ENCODE results near the gene CDKL4.
A peak's percentile ranks its signal among the peaks of the same experiment; 100 is the strongest.

Gene CDKL4

DNA sequence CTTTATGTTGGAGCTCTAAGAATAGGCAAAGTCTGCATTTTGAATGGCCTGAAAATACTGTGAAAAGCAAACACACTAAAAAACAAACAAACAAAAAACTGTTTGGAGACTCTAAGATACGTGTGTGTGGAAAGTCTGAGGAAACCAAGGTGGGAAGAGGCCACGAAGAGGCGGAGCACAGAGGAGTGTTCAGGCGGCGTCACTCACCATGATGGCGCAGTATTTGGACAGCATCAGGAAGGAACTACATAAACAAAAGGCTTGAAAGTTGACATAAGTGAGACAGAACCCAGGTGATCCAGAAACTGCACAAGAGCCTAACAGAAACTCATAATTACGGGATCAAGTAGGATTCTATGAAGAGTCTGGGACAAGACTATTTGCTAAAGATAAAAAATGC lies 72.1 kb downstream of the CDKL4 start:
- Histone ChIP-seq H3K4me3 (ENCODE audit: low read depth, low read length) (no peak overlapping the region), H3K36me3 (replicated peaks) (no peaks in the 10 kb centered on the region), H3K27ac (no peak overlapping the region), H3K27me3 (replicated peaks) (no peaks in the 10 kb centered on the region)
- TF ChIP-seq, protein P1, sequence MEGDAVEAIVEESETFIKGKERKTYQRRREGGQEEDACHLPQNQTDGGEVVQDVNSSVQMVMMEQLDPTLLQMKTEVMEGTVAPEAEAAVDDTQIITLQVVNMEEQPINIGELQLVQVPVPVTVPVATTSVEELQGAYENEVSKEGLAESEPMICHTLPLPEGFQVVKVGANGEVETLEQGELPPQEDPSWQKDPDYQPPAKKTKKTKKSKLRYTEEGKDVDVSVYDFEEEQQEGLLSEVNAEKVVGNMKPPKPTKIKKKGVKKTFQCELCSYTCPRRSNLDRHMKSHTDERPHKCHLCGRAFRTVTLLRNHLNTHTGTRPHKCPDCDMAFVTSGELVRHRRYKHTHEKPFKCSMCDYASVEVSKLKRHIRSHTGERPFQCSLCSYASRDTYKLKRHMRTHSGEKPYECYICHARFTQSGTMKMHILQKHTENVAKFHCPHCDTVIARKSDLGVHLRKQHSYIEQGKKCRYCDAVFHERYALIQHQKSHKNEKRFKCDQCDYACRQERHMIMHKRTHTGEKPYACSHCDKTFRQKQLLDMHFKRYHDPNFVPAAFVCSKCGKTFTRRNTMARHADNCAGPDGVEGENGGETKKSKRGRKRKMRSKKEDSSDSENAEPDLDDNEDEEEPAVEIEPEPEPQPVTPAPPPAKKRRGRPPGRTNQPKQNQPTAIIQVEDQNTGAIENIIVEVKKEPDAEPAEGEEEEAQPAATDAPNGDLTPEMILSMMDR (IDR thresholded peaks at IDR 0.05; ENCODE audit: low read depth, low read length, missing control alignments) = no peak
- in situ Hi-C loops (cut with HindIII; ENCODE audit: low pct_ligation_motif_present, low sequenced_read_pairs) = no loop called here
- no peak for DNase-seq

DNA sequence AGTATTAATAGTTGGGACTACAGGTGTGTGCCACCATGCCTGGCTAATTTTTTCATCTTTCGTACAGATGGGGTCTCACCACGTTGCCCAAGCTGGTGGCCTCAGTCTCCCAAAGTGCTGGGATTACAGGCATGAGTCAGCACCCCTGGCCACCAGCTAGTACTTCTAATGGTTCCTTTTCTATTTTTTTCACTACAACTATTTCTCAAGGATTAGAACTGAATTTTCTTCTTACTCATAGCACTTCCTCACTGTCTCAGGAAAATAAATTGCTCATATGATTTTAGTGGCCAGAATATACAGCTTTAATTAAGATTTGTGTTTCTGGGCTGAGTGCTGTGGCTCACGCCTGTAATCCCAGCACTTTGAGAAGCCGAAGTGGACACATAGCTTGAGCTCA lies 79.7 kb downstream of the CDKL4 start:
- DNase-seq = no peak

DNA sequence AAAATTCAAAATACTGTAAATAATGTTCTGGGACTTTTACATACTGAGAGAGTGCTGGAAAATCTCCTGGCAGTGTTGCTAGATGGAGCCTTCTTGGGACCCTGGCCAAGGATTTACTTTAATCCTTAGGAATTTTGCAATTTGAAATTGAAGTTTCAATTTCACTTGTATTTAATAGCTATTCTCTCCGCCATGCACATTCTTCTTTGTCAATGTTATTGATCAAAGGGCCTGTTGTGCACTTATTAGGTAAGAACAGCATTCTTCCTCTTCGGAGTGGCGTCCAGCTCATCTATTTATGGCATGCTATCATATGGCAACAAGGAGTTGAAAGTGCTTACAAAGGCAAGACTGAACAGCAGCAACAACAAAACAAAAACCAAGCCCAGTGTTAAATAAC lies 82.8 kb downstream of the CDKL4 start:
- Histone ChIP-seq H3K27me3 (replicated peaks) (no peaks in the 10 kb centered on the region), H3K4me3 (ENCODE audit: low read depth, low read length) (no peak overlapping the region), H3K27ac (no peak overlapping the region), H3K36me3 (replicated peaks) (no peaks in the 10 kb centered on the region)
- no peak for DNase-seq
- TF ChIP-seq, protein P1 (IDR thresholded peaks at IDR 0.05; ENCODE audit: low read depth, low read length, missing control alignments) = no peak
- in situ Hi-C loops (cut with HindIII; ENCODE audit: low pct_ligation_motif_present, low sequenced_read_pairs) = no loop called here

More for the DNA sequence above, 79.7 kb downstream of the CDKL4 start:
- TF ChIP-seq, protein P1 (IDR thresholded peaks at IDR 0.05; ENCODE audit: low read depth, low read length, missing control alignments) = no peak
- Histone ChIP-seq H3K36me3 (replicated peaks) (no peaks in the 10 kb centered on the region), H3K4me3 (ENCODE audit: low read depth, low read length) (no peak overlapping the region), H3K27ac (no peak overlapping the region), H3K27me3 (replicated peaks) (no peaks in the 10 kb centered on the region)
- in situ Hi-C loops (cut with HindIII; ENCODE audit: low pct_ligation_motif_present, low sequenced_read_pairs) = no loop called here

DNA sequence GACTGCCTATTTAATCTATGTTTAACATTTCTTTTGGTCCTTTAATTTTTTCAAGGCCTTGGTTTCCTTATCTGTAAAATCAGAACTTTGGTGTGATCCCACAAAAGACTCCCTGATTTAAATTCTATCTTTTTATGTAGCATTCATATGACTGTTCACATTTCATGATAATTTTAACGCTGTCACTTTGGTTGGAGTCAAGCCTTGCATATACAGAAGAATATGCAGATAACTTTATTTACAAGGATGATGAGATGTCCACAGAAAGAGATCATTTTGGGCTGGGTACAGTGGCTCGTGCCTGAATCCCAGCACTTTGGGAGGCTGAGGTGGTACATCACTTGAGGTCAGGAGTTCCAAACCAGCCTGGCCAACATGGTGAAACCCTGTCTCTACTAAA lies 84.5 kb downstream of the CDKL4 start:
- in situ Hi-C loops (cut with HindIII; ENCODE audit: low pct_ligation_motif_present, low sequenced_read_pairs) = no loop called here
- TF ChIP-seq, protein P1 (IDR thresholded peaks at IDR 0.05; ENCODE audit: low read depth, low read length, missing control alignments) = no peak
- no peak overlapping the region for H3K27ac ChIP-seq
- H3K4me3 ChIP-seq (ENCODE audit: low read depth, low read length) = no peak overlapping the region
- H3K36me3 ChIP-seq (replicated peaks) = no peaks in the 10 kb centered on the region
- no peak for DNase-seq
- H3K27me3 ChIP-seq (replicated peaks) = no peaks in the 10 kb centered on the region

DNA sequence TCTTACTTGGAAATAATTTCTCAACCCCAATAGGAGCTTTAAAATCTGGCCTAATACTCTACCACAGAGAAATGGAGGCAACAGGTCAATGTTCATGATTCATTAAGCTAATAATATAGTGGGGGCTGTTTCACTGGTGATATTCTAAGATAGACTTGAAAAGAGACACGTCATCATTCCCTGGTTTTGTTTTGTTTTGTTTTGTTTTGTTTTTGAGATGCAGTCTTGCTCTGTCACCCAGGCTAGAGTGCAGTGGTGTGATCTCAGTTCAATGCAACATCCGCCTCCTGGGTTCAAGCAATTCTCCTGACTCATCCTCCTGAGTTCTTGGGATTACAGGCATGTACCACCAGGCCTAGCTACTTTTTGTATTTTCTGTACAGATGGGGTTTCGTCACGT lies 85.4 kb downstream of the CDKL4 start:
- in situ Hi-C loops (cut with HindIII; ENCODE audit: low pct_ligation_motif_present, low sequenced_read_pairs) = no loop called here
- Histone ChIP-seq H3K27ac (peak overlapping the region; percentile 87), H3K27me3 (replicated peaks) (no peaks in the 10 kb centered on the region), H3K4me3 (ENCODE audit: low read depth, low read length) (no peak overlapping the region), H3K36me3 (replicated peaks) (no peaks in the 10 kb centered on the region)
- peak; percentile 93 for DNase-seq
- TF ChIP-seq, protein P1 (IDR thresholded peaks at IDR 0.05; ENCODE audit: low read depth, low read length, missing control alignments) = no peak

DNA sequence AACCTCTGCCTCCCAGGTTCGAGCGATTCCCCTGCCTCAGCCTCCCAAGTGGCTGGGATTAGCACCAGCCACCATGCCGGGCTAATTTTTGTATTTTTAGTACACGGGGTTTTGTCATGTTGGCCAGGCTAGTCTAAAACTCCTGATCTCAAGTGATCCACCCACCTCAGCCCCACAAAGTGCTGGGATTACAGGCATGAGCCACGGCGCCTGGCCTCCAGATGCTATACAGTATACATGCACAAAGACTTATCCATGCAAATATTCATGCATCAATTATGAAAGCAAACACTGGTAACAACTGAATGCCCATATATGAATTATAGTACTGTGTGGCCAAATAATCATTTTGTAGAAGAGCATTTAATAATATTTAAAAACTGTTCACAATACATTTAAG lies 86.9 kb downstream of the CDKL4 start:
- Histone ChIP-seq H3K27me3 (replicated peaks) (no peaks in the 10 kb centered on the region), H3K27ac (no peak overlapping the region), H3K4me3 (ENCODE audit: low read depth, low read length) (no peak overlapping the region), H3K36me3 (replicated peaks) (no peaks in the 10 kb centered on the region)
- in situ Hi-C loops (cut with HindIII; ENCODE audit: low pct_ligation_motif_present, low sequenced_read_pairs) = no loop called here
- no peak for DNase-seq
- TF ChIP-seq, protein P1 (IDR thresholded peaks at IDR 0.05; ENCODE audit: low read depth, low read length, missing control alignments) = no peak

All from brain microvascular endothelial cell (primary cell).